Vagina (tissue), 2 donors: ENCODE results near the gene AKR1D1. TPM values are rescaled to one million over a fixed set of nuclear protein-coding genes. Genes with fewer than 3 reads are reported as not detected.

Source experiments
- DNase-seq, 2 donors: peaks; one replicate each; pipeline ENCODE4 v3.0.0-alpha.2; 2017; ENCODE audit errors: extremely low spot score in 2 of 2
- H3K27ac ChIP-seq: fragments of 200-600 bp; sonication (generic); one replicate; pipeline ENCODE4 v1.5.1; 2019
- H3K27me3 ChIP-seq: fragments of 200-600 bp; sonication (generic); one replicate; pipeline ENCODE4 v1.5.1; 2019
- H3K36me3 ChIP-seq, 2 donors: fragments of 200-600 bp; sonication (generic); one replicate each; pipeline ENCODE4 v1.5.1; 2017 to 2019
- H3K4me1 ChIP-seq: fragments of 200-600 bp; sonication (generic); one replicate; pipeline ENCODE4 v1.5.1; 2019
- H3K4me3 ChIP-seq, 2 donors: fragments of 200-600 bp; sonication (generic); 1 replicate in 1 of 2; 2 replicates in 1 of 2; pipeline ENCODE4 v1.5.1; 2016 to 2019
- H3K9me3 ChIP-seq: fragments of 200-600 bp; sonication (generic); one replicate; pipeline ENCODE4 v1.5.1; 2019
- POLR2A ChIP-seq, 2 donors: fragments of 450-650 bp; IDR thresholded peaks; one replicate each; pipeline ENCODE4 v1.6.1; 2017; ENCODE audit warnings: antibody characterized with exemption in 2 of 2, mild to moderate bottlenecking in 2 of 2, moderate library complexity in 2 of 2
- POLR2AphosphoS5 ChIP-seq, 2 donors: sonication (generic); formaldehyde crosslinking; IDR thresholded peaks; one replicate each; pipeline ENCODE4 v1.9.0; 2017; ENCODE audit warnings: antibody characterized with exemption in 2 of 2, mild to moderate bottlenecking in 2 of 2, low read depth in 1 of 2; ENCODE audit not compliant: insufficient read depth in 1 of 2
- intact Hi-C: fragments of 100-400 bp; cut with DNase I; formaldehyde crosslinking; loops from one replicate; pipeline ENCODE4 v1.15.1; 2023
- small RNA-seq: library from RNA; depleted of rRNA; stranded (forward); fragments of <200 nt; gene quantifications from one replicate; pipeline ENCODE3, GENCODE V24; 2016
- total RNA-seq: library from RNA; depleted of rRNA; stranded (reverse); fragments of >200 nt; gene quantifications from one replicate; pipeline ENCODE4 v1.2.3, GENCODE V29; 2016
- TF ChIP-seq, protein P1 (sequence below), 3 experiments: fragments of 450-650 bp in 2 of 3; fragments of 200-600 bp in 1 of 3; sonication (generic) in 1 of 3; IDR thresholded peaks; one replicate each; pipeline ENCODE4 v1.5.1; 2017 to 2019; ENCODE audit warnings: antibody characterized with exemption in 3 of 3, mild to moderate bottlenecking in 2 of 3, moderate library complexity in 2 of 3

Gene AKR1D1
- total RNA-seq, 1 donor from 2014 or later = not detected

DNA sequence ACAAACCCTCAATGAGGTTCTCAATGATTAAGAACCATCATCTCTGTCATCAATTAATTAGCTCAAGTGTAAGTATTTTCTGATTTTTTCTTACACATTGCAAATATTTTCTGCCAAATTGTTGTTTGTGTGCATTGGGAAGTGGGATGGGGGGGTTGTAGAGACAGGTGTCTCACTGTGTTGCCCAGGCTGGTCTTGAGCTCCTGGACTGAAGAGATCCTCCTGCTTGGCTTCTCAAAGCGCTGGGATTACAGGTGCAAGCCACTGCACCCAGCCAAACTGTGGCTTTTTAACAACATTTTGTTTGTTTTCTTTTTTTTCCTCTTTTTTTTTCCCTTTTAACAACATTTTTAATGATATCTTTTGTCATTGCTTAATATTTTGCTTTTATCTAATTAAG, 87.5 kb downstream of the AKR1D1 start:
- no peaks in the 10 kb centered on the region for H3K36me3 ChIP-seq
- H3K4me1 ChIP-seq = no peaks in the 10 kb centered on the region
- TF ChIP-seq POLR2AphosphoS5 (IDR thresholded peaks at IDR 0.05; ENCODE audit: insufficient read depth in 1 of 2, low read depth in 1 of 2) (no peak), POLR2A (IDR thresholded peaks at IDR 0.05) (no peak)
- TF ChIP-seq, protein P1, sequence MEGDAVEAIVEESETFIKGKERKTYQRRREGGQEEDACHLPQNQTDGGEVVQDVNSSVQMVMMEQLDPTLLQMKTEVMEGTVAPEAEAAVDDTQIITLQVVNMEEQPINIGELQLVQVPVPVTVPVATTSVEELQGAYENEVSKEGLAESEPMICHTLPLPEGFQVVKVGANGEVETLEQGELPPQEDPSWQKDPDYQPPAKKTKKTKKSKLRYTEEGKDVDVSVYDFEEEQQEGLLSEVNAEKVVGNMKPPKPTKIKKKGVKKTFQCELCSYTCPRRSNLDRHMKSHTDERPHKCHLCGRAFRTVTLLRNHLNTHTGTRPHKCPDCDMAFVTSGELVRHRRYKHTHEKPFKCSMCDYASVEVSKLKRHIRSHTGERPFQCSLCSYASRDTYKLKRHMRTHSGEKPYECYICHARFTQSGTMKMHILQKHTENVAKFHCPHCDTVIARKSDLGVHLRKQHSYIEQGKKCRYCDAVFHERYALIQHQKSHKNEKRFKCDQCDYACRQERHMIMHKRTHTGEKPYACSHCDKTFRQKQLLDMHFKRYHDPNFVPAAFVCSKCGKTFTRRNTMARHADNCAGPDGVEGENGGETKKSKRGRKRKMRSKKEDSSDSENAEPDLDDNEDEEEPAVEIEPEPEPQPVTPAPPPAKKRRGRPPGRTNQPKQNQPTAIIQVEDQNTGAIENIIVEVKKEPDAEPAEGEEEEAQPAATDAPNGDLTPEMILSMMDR (IDR thresholded peaks at IDR 0.05) = no peak
- H3K9me3 ChIP-seq = peaks cover 4% of the 10 kb centered on the region
- no peak for DNase-seq
- no peak overlapping the region for H3K4me3 ChIP-seq
- H3K27me3 ChIP-seq = no peaks in the 10 kb centered on the region
- no peak overlapping the region for H3K27ac ChIP-seq
- intact Hi-C loops = no loop called here

DNA sequence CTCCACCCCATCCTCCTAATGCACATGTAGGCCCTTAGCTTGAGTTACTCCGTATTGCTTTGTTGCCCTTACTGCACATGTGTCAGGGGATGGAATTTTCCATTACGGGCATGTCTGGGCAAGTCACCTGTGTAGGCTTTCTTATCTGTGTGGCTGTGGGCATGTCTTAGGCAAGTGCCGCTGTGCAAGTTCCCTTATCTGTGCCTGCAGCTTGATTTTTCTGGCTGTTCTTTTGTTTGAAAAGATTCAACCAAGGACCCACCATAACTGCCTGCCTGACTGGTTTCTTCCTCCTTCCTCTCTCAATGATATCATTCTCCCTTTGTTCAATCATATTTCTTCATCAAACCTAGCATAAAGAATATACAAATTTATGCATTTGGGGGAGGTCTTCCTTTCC, 88.5 kb downstream of the AKR1D1 start:
- H3K9me3 ChIP-seq = peaks cover 4% of the 10 kb centered on the region
- TF ChIP-seq, protein P1 (IDR thresholded peaks at IDR 0.05) = no peak
- TF ChIP-seq POLR2AphosphoS5 (IDR thresholded peaks at IDR 0.05; ENCODE audit: insufficient read depth in 1 of 2, low read depth in 1 of 2) = no peak
- DNase-seq = no peak
- intact Hi-C loops = no loop called here
- H3K36me3 ChIP-seq = no peaks in the 10 kb centered on the region
- no peaks in the 10 kb centered on the region for H3K27me3 ChIP-seq
- H3K4me3 ChIP-seq = no peak overlapping the region
- no peaks in the 10 kb centered on the region for H3K4me1 ChIP-seq
- H3K27ac ChIP-seq = no peak overlapping the region

DNA sequence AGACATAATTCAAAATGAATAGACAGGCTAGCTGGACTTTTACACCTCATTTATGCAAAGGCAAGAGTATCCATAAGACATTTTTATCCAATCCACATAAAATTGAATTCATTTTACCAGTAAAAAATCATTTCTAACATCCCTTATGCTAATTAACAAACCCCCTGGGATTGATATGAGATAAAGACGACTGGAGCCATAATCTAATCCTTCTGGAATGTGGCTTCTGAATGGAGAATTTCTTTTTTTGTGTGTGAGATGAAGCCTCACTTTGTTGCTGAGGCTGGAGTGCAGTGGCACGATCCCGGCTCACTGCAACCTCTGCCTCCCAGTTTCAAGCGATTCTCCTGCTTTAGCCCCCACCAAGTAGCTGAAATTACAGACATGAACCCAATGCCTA, 90.4 kb downstream of the AKR1D1 start:
- Histone ChIP-seq H3K27me3 (no peaks in the 10 kb centered on the region), H3K4me3 (no peak overlapping the region), H3K36me3 (no peaks in the 10 kb centered on the region), H3K27ac (no peak overlapping the region), H3K4me1 (no peaks in the 10 kb centered on the region), H3K9me3 (peaks cover 4% of the 10 kb centered on the region)
- intact Hi-C loops = no loop called here
- DNase-seq = no peak
- TF ChIP-seq, protein P1 (IDR thresholded peaks at IDR 0.05) = no peak
- no peak for TF ChIP-seq POLR2AphosphoS5 (IDR thresholded peaks at IDR 0.05; ENCODE audit: insufficient read depth in 1 of 2, low read depth in 1 of 2)
- no peak for TF ChIP-seq POLR2A (IDR thresholded peaks at IDR 0.05)

DNA sequence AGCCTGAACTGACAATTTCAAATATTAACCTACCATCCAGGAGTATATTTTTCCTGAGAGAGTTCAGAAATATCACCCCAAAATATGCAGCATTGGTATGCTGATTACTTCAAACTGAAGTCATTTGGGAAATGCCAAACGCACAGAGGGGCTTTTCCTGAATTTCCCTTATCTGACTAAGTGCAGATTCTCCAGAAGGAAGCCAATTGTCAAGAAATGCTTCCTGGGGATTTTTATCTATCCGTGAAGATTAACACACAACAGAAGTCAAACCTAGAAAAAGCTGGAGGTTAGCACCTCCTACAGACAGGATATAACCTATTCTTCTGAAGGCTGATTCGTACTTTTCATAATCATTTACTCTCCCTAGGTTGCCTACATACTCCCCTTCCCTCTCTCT, 91.0 kb downstream of the AKR1D1 start:
- TF ChIP-seq POLR2A (IDR thresholded peaks at IDR 0.05) = no peak
- no peak for TF ChIP-seq POLR2AphosphoS5 (IDR thresholded peaks at IDR 0.05; ENCODE audit: insufficient read depth in 1 of 2, low read depth in 1 of 2)
- TF ChIP-seq, protein P1 (IDR thresholded peaks at IDR 0.05) = no peak
- Histone ChIP-seq H3K4me1 (no peaks in the 10 kb centered on the region), H3K27me3 (no peaks in the 10 kb centered on the region), H3K9me3 (peaks cover 4% of the 10 kb centered on the region), H3K36me3 (no peaks in the 10 kb centered on the region), H3K4me3 (no peak overlapping the region), H3K27ac (no peak overlapping the region)
- DNase-seq = no peak
- intact Hi-C loops = no loop called here

DNA sequence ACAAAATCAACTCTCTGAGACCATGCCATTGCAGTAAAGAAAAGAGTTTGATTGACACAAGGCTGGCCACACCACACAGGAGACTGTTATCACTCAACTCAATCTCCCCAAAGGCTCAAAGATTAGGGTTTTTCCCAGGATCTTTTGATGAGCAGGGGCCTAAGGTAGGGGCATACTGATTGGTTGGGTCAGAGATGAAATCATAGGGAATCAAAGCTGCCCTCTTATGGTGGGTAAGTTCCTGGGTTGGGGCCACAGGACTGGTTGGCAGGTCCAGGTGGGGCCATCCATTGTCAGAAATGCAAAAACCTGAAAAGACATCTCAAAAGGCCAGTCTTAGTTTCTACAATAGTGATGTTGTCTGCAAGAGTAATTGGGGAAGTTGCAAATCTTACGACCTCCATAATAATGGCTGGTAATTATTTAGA, 91.6 kb downstream of the AKR1D1 start:
- no peak overlapping the region for H3K27ac ChIP-seq
- H3K4me1 ChIP-seq = no peaks in the 10 kb centered on the region
- H3K4me3 ChIP-seq = no peak overlapping the region
- no peaks in the 10 kb centered on the region for H3K27me3 ChIP-seq
- H3K9me3 ChIP-seq = peaks cover 4% of the 10 kb centered on the region
- TF ChIP-seq, protein P1 (IDR thresholded peaks at IDR 0.05) = no peak
- no peaks in the 10 kb centered on the region for H3K36me3 ChIP-seq
- intact Hi-C loops = no loop called here
- no peak for DNase-seq

Small RNAs within 50 kb of the gene (small RNA-seq; reads per million reads assigned to genes)
- gene AC024082.2 (not detected), gene RN7SKP223 (not detected)

Other genes with a start within 250 kb of the AKR1D1 start
- gene DGKI, start 229.5 kb upstream of the AKR1D1 start, total RNA-seq = 1.2 TPM
- gene CREB3L2, start 74.4 kb upstream of the AKR1D1 start, total RNA-seq = 28.7 TPM